Measurements from ENCODE around the gene MYF6. TPM values are rescaled to one million over a fixed set of nuclear protein-coding genes. Genes with fewer than 3 reads are reported as not detected.

Gene MYF6
- total and polyA plus RNA-seq, 11 donors, result 0.21 to 0.69 (median 0.47) TPM; not detected in 8

DNA sequence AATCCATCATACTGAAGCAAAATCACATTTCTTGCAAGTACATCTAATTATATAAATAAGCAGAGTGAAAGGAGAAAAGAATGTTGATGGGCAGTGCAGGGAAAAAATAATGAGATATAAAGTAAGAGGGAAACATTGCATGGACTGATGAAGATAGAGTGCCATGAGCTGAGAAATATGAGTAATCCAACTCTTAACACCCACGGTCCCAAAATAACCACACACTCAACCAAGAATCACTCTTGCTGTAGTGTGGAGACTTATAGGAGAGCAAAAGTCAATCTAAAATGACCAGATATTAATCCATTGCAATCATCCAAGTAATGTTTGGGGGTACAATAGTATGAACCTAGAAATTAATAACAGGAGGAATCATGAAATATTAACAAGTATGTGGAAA is 49.4 kb downstream of the MYF6 start:
- 32 to 50% (median 43%) methylated on average over 1 of the region's 1 CpG for WGBS, 4 donors
- H3K27me3 ChIP-seq, result no peaks in the 10 kb centered on the region
- intact Hi-C loops (cut with DNase I), result no loop called here
- no peaks in the 10 kb centered on the region for H3K36me3 ChIP-seq
- H3K27ac ChIP-seq, result no peak overlapping the region
- H3K4me3 ChIP-seq, result no peak overlapping the region
- DNase-seq, result no peak
- no peaks in the 10 kb centered on the region for H3K4me1 ChIP-seq
- TF ChIP-seq, protein P1, sequence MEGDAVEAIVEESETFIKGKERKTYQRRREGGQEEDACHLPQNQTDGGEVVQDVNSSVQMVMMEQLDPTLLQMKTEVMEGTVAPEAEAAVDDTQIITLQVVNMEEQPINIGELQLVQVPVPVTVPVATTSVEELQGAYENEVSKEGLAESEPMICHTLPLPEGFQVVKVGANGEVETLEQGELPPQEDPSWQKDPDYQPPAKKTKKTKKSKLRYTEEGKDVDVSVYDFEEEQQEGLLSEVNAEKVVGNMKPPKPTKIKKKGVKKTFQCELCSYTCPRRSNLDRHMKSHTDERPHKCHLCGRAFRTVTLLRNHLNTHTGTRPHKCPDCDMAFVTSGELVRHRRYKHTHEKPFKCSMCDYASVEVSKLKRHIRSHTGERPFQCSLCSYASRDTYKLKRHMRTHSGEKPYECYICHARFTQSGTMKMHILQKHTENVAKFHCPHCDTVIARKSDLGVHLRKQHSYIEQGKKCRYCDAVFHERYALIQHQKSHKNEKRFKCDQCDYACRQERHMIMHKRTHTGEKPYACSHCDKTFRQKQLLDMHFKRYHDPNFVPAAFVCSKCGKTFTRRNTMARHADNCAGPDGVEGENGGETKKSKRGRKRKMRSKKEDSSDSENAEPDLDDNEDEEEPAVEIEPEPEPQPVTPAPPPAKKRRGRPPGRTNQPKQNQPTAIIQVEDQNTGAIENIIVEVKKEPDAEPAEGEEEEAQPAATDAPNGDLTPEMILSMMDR (IDR thresholded peaks at IDR 0.05), result no peak
- no peak for TF ChIP-seq POLR2A (IDR thresholded peaks at IDR 0.05)
- no peaks in the 10 kb centered on the region for H3K9me3 ChIP-seq
- no peak for ATAC-seq

Other genes starting within 250 kb of the MYF6 start
- gene MYF5, start 9.3 kb downstream of the MYF6 start, total RNA-seq, result not detected
- not detected for gene MYF5, start 9.3 kb downstream of the MYF6 start, polyA plus RNA-seq
- 10 to 100 TPM; 10.2 to 20.1 (median 14.6) TPM for gene LIN7A, start 230.3 kb downstream of the MYF6 start, total RNA-seq
- 10 to 100 TPM in 1 of 2 donors, 1 to 10 TPM in 1; 7.5 to 21.6 TPM for gene LIN7A, start 230.3 kb downstream of the MYF6 start, polyA plus RNA-seq